AG09309 (cell line): Measurements from ENCODE around the gene KRT38.
"Not testable (repeated sequence)": the region's sequence is repeated elsewhere in the genome, so short reads cannot be mapped to it uniquely, and the experiment has no call there.

Experiments
- DNase-seq: peaks from one replicate; pipeline ENCODE4 v3.0.0-alpha.2; 2010; ENCODE audit warnings: low read depth
- H3K4me3 ChIP-seq: 2 replicates; pipeline ENCODE4 v1.5.1; 2011; ENCODE audit warnings: mild to moderate bottlenecking, low read depth, low read length, moderate library complexity; ENCODE audit not compliant: control insufficient read depth
- TF ChIP-seq, protein P1 (sequence below): IDR thresholded peaks from 2 replicates; pipeline ENCODE4 v1.5.1; 2011; ENCODE audit warnings: mild to moderate bottlenecking, low read depth, low read length, inconsistent platforms; ENCODE audit not compliant: insufficient read depth, control insufficient read depth; ENCODE audit errors: missing control alignments

Gene KRT38

DNA sequence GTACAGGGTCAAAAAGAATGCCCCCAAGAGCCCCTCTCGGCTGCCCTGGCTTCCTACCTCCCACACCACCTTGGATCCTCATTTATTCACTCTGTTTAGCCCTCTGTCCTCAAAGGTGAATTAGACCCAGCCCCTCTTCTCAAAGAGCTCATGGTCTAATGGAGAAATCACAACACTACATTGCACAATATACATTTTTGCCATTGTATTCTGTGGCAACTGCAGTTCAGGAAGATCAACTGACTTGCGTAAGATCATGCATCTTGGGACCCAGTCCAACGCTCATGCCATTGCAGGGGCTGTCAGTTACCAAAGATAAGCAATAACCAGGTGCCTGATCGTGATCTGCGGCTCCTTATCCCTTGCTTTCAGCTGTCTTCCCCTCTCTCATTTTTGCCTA is 1.4 kb downstream of the KRT38 start:
- no peak for DNase-seq
- TF ChIP-seq, protein P1, sequence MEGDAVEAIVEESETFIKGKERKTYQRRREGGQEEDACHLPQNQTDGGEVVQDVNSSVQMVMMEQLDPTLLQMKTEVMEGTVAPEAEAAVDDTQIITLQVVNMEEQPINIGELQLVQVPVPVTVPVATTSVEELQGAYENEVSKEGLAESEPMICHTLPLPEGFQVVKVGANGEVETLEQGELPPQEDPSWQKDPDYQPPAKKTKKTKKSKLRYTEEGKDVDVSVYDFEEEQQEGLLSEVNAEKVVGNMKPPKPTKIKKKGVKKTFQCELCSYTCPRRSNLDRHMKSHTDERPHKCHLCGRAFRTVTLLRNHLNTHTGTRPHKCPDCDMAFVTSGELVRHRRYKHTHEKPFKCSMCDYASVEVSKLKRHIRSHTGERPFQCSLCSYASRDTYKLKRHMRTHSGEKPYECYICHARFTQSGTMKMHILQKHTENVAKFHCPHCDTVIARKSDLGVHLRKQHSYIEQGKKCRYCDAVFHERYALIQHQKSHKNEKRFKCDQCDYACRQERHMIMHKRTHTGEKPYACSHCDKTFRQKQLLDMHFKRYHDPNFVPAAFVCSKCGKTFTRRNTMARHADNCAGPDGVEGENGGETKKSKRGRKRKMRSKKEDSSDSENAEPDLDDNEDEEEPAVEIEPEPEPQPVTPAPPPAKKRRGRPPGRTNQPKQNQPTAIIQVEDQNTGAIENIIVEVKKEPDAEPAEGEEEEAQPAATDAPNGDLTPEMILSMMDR, result no peak
- no peak overlapping the region for H3K4me3 ChIP-seq

GRCh38 chr17:41437769-41438168 is 3.0 kb downstream of the KRT38 start:
- DNase-seq, result no peak
- TF ChIP-seq, protein P1, result no peak
- H3K4me3 ChIP-seq, result no peak overlapping the region

DNA sequence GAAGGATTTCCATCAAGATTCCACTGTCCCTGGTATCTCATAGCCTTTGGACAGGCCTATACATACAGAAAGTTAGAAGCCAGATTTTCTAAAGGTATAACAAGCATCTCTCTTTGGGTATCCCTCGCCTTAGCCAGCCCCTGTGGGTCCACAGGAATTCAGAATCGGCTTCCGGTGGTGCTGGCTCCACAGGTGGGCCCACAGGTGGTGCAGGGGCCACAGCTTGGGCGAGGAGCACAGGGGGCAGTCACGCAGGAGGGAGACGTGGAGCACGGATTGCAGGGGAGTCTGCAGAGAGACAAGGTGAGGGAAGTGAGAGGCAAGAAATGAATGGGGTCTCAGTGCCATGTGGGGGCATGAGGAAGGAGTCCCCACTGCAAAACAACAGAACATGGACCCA is 3.5 kb downstream of the KRT38 start:
- no peak overlapping the region for H3K4me3 ChIP-seq
- no peak for DNase-seq
- TF ChIP-seq, protein P1, result no peak

- H3K4me3 ChIP-seq, result no peak overlapping the region
- TF ChIP-seq, protein P1, result no peak
- no peak for DNase-seq
Observed at GRCh38 chr17:41434415-41434814, 6.4 kb downstream of the KRT38 start.

DNA sequence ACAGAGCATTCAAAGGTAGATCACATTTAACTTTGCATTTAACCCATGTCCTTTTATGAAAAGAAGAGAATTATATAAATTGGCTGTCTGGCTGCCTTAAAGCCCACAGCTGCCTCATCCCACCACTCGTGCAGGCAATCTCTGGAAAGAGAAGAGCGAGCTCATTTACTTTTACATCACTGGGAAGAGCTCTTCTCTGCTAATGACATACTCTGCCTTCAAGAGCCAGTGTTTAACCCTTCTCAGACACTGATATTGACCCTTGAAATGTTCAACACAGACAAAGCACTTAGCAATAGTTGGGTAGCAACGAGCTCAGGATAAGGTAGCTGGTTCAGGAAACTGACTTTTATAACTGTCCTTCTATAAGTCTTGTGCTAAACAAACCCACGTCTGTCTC is 6.8 kb downstream of the KRT38 start:
- no peak for DNase-seq
- TF ChIP-seq, protein P1, result no peak
- no peak overlapping the region for H3K4me3 ChIP-seq

DNA sequence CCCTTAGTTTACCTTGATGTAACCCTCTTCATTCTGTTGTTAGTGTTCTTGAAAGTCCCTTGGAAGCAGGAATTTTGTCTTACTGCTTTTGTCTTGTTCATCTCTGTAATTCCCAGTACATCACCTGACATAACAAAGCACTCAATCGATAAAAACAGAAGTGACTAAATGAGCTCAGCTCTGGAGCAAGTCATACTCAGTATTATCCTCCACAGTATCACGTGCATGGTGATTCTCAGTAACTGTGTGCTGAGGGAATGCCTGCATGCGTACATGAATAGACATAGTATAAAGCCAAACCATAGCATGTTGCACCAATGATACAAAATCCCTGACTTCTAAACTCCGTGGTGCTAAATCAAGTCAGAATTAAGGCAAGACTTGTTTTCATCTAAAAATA is 7.2 kb downstream of the KRT38 start:
- no peak for DNase-seq

GRCh38 chr17:41430376-41430775 is 10.4 kb downstream of the KRT38 start:
- H3K4me3 ChIP-seq, DNase-seq: not testable (repeated sequence)

More for the DNA sequence above, 7.2 kb downstream of the KRT38 start:
- no peak overlapping the region for H3K4me3 ChIP-seq
- TF ChIP-seq, protein P1, result no peak
